ENCODE results near the gene CACNA2D2.

GRCh38 chr3:50388720-50389413 is 114.6 kb downstream of the CACNA2D2 start:
- no peak for TF ChIP-seq CTCF (IDR thresholded peaks at IDR 0.05; ENCODE audit: borderline replicate concordance, extremely low read depth, low read length, poor library complexity, severe bottlenecking)
- TF ChIP-seq EZH2 (IDR thresholded peaks at IDR 0.05; ENCODE audit: borderline replicate concordance, low read depth, low read length, severe bottlenecking): no peak

Data from DND-41 (cell line).